A673 (cell line): ENCODE measurements around the gene BSCL2.

Source experiments
- CTCF ChIP-seq: fragments of 300-800, 200-600 bp; sonication (generic); conservative IDR thresholded peaks from 2 replicates; pipeline ENCODE4 v1.5.1; 2017; ENCODE audit warnings: low read depth, mild to moderate bottlenecking, antibody characterized with exemption, low read length, moderate library complexity, mixed read lengths
- EZH2 ChIP-seq: fragments of 200-600 bp; sonication (generic); IDR thresholded peaks from 2 replicates; pipeline ENCODE4 v1.6.1; 2017; ENCODE audit warnings: borderline replicate concordance, low read depth, mild to moderate bottlenecking, mixed read lengths, antibody characterized with exemption, low read length; ENCODE audit not compliant: poor library complexity, severe bottlenecking

- TF ChIP-seq CTCF (no peak), EZH2 (no peak)
Measured at GRCh38 chr11:62645671-62645945, 61.6 kb downstream of the BSCL2 start.
